HG02981 (cell line): ENCODE data around the gene TRAF3IP1.
A peak's percentile ranks its signal among the peaks of the same experiment; 100 is the strongest.
"Not testable (repeated sequence)": the region's sequence is repeated elsewhere in the genome, so short reads cannot be mapped to it uniquely, and the experiment has no call there.

Source experiments
- ATAC-seq: cut with Tn5 transposase; IDR thresholded peaks from one replicate; pipeline ENCODE4 v1.9.1; 2021; ENCODE audit warnings: mild to moderate bottlenecking, moderate library complexity; ENCODE audit not compliant: unreplicated experiment

Gene TRAF3IP1

DNA sequence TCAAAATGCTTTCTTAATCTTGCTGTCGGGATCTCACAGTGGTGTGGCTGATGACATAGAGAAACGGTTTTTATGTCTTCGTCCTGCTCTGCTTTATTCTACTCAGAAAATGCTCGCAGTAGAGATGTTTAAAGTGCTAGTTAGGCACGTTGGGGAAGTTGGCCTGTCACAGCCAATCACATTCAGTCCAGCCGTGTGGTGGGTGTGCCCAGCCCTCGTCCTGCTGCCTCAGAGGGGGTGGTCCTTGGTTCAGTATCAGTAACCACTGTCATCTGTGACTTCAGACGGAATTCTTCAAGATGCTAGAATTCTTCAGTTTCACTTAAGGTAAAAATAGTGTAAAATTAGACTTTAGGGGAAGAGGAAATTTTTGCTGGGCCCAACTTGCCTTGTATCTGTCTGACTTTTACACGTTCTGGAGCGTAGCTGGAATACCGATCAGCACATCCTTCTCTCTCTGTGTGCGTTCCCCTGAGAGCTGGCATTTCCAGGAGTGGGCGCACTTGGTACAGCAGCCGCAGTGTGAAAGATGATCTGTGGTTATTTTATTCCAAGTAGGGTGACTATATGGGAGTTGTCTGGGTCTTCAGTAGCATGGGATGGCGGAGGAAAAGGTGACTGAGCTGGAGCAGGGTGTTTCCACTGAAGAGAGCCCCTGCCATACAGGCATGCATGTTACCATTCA is 18.5 kb downstream of the TRAF3IP1 start:
- ATAC-seq = no peak

DNA sequence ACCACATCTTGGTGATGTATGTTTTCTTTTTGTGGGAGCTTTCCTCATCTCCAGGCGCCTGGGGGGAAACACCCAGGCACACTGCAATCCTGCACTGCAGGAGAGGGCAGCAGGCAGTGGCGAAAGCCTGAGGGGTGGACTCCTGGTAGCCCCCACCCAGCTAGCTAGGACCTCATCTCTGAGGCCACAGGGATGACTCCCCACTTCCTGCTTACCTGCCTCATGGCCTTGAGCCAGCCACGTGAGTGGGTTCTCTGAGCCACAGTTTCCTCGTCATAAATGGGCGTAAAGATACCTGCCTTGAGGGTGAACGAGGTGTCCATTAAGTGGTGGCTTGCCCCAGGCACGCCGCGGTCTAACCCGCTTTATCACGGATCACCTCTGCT is 19.1 kb downstream of the TRAF3IP1 start:
- ATAC-seq = no peak

DNA sequence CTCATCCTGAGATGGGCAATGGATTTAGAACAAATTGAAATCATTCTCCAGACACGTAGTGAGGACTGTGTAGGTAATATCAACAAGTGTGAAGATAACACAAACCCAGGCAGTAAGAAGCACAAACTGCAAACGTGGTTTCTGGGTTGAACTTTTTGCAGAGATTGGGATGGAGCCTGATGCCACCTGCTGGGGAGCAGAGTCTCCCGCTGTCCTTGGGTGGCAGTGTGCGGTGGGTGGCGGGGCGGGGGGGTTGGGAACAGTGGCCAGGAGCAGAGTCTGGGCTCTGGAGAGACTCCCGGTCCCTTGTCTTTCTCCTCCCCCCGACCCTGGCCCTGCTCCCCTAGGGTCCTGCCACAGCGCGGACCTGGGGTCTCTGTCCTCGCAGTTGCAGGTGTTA is 19.5 kb downstream of the TRAF3IP1 start:
- no peak for ATAC-seq

DNA sequence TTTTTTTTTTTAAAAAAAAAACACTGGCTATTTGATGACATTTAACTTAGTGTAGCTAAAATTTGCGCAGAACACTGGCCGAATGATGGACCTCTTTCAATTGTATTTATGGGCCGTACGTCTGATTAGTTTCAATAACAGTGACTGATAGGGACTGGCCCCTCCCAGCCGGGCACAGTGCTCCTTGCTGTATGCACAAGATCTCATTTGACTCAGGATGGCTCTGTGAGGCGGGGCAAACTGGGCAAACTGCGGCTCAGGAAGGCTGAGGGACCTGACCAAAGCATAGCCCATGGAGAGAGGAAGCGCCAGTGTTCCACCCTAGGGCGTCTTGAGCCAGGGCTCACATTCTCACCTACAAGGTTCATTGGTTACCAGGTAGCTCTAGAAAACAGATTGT is 21.2 kb downstream of the TRAF3IP1 start:
- ATAC-seq = no peak

DNA sequence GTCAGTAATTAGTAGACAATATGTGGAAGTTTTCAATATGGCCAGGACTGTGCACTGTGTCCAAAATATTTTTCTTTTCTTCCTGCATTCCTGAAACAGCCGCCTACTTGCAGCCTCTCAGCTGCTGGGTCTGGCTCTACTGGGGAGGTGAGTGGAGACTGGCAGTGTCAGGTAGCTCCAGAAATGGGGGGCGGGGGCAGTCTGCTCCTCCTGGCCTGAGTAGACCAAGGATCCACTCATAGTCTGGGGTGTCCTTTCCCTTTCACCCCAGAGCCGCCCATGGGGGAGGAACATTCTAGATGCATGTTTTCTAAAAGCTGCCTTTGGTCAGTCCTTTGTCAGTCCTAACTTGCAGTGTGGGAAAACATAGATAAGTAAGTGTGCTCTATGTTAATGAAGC is 23.7 kb downstream of the TRAF3IP1 start:
- ATAC-seq = no peak

GRCh38 chr2:238344517-238344916 is 24.2 kb downstream of the TRAF3IP1 start:
- no peak for ATAC-seq

GRCh38 chr2:238345297-238345968 is 25.1 kb downstream of the TRAF3IP1 start:
- no peak for ATAC-seq

- ATAC-seq = no peak
These were observed 26.2 kb downstream of the TRAF3IP1 start for GRCh38 chr2:238346544-238346943.

DNA sequence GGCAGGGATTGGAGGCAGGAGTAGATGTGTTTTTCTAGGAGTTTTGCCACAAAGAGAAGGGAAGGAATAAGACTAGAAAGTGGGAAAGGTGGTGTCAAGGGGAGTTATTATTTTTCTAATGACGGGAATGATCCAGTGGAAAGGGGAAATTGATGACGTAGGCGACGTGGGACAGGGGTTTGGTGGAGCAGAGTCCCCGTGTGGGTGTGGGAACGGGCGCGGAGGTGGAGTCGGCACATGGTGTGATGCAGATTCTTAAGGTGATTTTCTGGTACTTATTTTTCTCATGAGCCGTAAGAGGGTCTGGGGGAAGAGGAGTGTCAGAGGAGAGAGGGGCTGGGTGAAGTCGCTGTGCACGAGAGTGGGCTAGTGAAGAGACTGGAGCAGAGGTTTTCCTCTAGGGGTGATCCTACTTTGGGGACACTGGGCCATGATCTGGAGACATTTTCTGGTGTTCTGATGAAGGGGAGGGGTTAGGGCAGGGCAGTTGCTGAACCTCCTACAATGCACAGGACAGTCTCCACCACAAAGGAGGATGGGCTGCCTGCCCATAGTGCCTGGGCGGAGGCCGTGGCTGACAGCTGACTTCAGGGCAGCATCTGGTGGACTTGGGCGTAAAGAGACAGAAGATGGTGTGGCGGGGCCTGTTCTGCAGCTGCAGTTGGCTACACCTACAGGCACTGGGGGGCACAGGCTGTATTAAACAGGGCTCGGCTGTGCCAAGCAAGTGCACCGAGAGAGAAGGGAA is 30.0 kb downstream of the TRAF3IP1 start:
- ATAC-seq = no peak

DNA sequence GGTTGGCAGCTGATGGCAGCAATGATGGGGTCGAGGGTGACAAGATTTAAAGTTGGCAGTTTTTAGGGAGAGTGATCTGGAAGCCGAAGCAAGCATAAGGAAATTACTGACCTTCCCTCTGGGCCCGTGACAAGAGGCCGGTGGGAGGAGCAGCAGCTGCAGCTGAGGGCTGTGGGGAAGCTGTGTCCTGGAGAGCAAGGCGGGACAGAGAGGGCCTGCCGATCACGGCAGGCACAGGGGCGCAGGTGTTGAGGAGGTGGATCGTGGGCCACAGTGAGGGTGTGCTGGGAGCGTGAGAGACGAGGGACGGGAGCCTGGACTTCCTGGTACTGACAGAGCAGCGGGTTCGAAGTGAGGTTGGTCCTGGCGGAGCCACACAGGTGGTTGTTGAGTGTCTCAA is 31.0 kb downstream of the TRAF3IP1 start:
- no peak for ATAC-seq

GRCh38 chr2:238352361-238352760 is 32.0 kb downstream of the TRAF3IP1 start:
- ATAC-seq = no peak

- no peak for ATAC-seq
These were observed 38.5 kb downstream of the TRAF3IP1 start for GRCh38 chr2:238358769-238359168.

DNA sequence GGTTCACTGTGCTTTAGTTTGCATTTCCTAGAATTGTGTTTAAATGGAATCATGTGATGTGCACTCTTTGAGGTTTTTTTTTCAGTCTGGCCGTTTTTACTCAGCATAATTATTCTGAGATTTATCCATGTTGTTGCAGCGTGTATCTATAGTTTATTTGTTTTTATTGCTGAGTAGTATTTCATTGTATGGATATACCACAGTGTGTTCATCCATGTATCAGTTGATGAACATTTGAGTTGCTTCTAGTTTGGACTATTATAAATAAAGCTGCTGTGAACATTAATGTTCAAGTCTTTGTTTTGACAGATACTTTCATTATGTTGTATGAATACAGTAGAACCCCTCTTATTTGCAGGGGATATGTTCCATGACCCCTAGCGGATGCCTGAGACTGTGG is 39.1 kb downstream of the TRAF3IP1 start:
- ATAC-seq = no peak

DNA sequence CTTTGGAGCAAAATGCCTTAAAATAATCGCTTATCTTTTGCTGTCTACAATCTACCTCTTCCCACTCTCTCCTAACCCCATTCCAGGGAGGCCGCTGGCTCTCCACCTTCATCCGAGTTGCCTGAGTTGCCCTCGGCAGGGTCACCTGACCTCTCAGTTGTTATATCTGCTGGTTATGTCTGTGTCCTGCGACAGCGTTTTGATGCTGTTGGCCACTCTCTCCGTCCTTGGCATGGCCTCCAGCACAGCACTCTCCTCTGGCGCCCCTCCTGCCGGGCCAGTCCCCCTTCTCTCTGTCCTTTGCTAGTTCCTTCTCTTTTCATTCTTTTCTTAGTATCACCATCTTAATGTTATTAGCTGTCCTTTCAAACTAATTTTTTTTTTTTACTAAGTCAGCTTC is 41.6 kb downstream of the TRAF3IP1 start:
- no peak for ATAC-seq

- ATAC-seq = no peak
These were observed 42.3 kb downstream of the TRAF3IP1 start for GRCh38 chr2:238362626-238363025.

DNA sequence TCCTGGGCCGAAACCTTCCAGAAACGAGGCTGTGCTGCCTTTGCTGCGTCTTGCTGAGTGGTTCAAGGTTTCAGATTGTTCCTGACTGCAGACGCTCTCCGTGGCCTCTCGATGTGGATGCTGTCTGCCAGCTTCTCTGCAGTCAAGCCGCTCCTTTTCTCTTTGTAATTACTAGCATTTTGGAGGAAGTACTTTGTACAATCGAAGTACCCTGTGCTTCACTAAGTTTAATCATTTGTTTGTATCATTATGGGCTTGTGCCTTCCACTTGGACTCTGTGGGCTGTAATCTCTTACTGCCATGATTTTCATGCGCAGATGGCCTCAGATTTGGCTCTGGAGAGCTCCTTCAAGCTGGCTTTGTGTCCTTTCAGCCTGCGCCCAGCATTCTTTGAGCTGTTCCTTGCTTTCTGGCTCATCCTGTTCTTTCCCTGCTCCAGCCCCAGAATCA is 49.3 kb downstream of the TRAF3IP1 start:
- ATAC-seq = no peak

- no peak for ATAC-seq
These were observed 49.9 kb downstream of the TRAF3IP1 start for GRCh38 chr2:238370094-238370822.

DNA sequence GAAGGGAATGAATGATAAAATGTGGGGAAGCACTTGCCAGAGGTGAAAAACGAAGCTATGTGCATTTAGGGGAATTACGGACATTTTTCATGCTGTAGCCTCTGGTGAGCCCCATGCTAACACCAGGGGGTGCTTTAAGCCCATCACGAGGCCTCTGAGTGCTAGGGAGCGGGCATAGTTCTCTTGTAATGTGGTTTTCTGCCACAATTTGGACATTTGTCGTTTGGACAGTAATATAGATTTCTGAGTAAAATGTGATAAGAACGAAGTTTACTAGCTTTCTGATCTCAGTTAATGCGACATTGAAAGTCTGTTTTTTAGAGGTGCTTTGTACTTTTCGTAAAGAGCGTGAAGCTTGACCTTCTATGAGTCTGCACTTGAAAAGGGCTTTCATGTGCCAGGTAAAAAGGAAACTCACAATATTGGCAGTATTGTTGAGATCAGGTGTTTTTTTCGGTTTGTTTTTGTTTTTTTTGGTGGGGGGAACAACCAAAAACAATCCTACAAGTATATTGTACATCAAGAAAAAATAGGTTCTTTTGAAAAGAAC is 50.6 kb downstream of the TRAF3IP1 start:
- peak; percentile 53 for ATAC-seq

- not testable (repeated sequence) for ATAC-seq
These were observed 52.0 kb downstream of the TRAF3IP1 start for GRCh38 chr2:238372277-238372676.

DNA sequence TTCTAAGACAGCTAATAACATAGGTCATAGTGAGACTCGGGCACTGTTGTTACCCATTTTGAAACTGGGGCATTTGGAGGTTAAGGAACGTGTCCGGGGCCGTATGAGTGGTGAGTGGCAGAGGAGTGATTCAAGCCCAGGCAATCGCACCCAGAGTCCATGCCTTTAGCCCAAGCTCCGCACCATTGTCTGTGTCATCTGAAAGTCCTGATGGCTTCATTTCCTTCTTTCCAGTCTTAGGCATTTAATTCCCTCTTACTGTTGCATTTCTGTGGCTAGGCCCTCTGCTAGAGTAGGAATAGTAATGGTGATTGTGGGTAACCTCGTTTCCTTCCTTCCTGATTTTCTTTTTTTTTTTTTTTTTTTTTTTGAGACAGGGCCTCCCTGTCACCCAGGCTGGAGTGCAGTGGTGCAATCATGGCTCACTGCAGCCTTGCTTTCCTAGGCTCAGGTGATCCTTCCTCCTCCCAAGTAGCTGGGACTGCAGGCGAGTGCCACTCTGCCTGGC is 56.6 kb downstream of the TRAF3IP1 start:
- ATAC-seq = no peak
